ENCODE data around the gene STX8.

DNA sequence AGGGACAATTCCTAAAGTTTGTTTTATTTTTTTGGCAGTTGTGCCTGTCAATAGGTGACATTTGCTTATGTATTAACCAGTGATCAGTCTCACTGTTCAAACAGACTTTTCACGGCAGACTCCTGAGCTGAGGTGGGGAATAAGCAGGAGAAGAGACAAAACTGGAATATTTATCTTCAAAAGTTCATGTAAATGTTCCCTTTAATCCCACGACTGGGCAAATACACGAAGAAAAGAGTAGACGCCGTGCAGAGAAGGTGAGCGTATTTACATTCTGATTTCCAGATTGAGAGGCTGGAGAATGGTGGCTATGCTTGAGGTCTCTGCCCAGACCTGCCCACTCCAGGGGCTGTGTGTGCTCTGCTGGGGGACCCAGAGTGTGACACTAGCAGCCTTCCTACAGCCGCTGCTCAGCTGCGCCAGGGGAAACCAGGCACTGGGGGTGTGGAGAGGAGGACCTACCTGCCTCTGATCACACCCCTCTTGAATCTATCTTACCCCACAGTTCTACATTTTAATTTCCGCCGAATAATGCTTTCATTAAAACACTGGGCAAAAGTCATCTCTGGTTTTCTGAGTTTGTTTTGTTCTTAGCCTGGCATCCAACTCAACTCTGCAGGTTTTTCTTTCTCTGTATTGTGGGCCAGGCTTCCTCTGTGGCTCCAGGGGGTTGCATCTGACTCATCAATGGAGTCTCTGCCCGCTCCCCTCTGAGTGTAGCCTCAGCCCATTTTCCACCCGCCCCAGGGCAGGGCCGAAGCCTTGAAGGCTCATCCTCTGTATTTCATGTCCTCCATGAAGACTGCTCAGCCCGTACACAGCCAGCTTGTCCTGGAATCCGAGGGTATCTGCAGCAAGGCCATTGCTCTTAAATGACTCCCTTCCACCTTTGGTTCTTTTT, 317.3 kb downstream of the STX8 start:
- TF ChIP-seq, protein P1, sequence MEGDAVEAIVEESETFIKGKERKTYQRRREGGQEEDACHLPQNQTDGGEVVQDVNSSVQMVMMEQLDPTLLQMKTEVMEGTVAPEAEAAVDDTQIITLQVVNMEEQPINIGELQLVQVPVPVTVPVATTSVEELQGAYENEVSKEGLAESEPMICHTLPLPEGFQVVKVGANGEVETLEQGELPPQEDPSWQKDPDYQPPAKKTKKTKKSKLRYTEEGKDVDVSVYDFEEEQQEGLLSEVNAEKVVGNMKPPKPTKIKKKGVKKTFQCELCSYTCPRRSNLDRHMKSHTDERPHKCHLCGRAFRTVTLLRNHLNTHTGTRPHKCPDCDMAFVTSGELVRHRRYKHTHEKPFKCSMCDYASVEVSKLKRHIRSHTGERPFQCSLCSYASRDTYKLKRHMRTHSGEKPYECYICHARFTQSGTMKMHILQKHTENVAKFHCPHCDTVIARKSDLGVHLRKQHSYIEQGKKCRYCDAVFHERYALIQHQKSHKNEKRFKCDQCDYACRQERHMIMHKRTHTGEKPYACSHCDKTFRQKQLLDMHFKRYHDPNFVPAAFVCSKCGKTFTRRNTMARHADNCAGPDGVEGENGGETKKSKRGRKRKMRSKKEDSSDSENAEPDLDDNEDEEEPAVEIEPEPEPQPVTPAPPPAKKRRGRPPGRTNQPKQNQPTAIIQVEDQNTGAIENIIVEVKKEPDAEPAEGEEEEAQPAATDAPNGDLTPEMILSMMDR (IDR thresholded peaks at IDR 0.05): no peak
- TF ChIP-seq RFX5 (IDR thresholded peaks at IDR 0.05; ENCODE audit: low read length): no peak
- TF ChIP-seq EZH2phosphoT487 (IDR thresholded peaks at IDR 0.05; ENCODE audit: borderline replicate concordance, low read depth): no peak
- TF ChIP-seq FOXM1 (IDR thresholded peaks at IDR 0.05; ENCODE audit: low read depth): no peak
- no peak for TF ChIP-seq YY1 (IDR thresholded peaks at IDR 0.05; ENCODE audit: low read depth)
- TF ChIP-seq FOXJ3 (CRISPR knock-in tag; IDR thresholded peaks at IDR 0.05): no peak
- no peak for TF ChIP-seq USF1 (IDR thresholded peaks at IDR 0.05; ENCODE audit: borderline replicate concordance, low read depth)
- no peak for TF ChIP-seq MXI1 (IDR thresholded peaks at IDR 0.05; ENCODE audit: low read depth, low read length)
- no peak for TF ChIP-seq JUND (IDR thresholded peaks at IDR 0.05)
- no peak for TF ChIP-seq GABPA (IDR thresholded peaks at IDR 0.05; ENCODE audit: low read depth)
- no peak for TF ChIP-seq SIN3A (IDR thresholded peaks at IDR 0.05; ENCODE audit: borderline replicate concordance, low read depth, low read length)

All from SK-N-SH (cell line).